HCT116 (cell line): Measurements from ENCODE around the gene NT5DC3. TPM values are rescaled to one million over a fixed set of nuclear protein-coding genes. Genes with fewer than 3 reads are reported as not detected.

Experiments
- ATAC-seq: fragments of 200-7000 bp; cut with Tn5 transposase; 2 replicates; pipeline ENCODE4 v1.9.1; 2020; ENCODE audit warnings: mild to moderate bottlenecking, moderate library complexity
- BruUV-seq: library from RNA; stranded (reverse); fragments of 400-500 nt; replicated peaks from 2 replicates; lab custom pipeline; 2021; lab: Mats Ljungman, UMichigan
- CTCF ChIA-PET: fragments of 300-600 bp; sonication (Branson Sonifier 250); formaldehyde crosslinking; loops from one replicate; lab custom pipeline; 2021; ENCODE audit warnings: antibody characterized with exemption; lab: Charles Lee
- POLR2A ChIA-PET: fragments of 300-600, 350-600 bp; sonication (Branson Sonifier 250); formaldehyde crosslinking; loops from one replicate; lab custom pipeline; 2021; ENCODE audit warnings: antibody characterized with exemption; lab: Charles Lee
- RAD21 ChIA-PET, 2 experiments: fragments of 300-600 bp; sonication (Branson Sonifier 250); formaldehyde crosslinking; loops; one replicate each; lab custom pipeline; 2023; ENCODE audit warnings: low total read pairs in 2 of 2; ENCODE audit not compliant: uncharacterized antibody in 2 of 2, unreplicated experiment in 2 of 2, low non-redundant PET in 1 of 2; lab: Charles Lee
- DNase-seq: peaks from one replicate; pipeline ENCODE4 v3.0.0-alpha.2; 2010; ENCODE audit warnings: low read depth, low spot score
- H2AFZ ChIP-seq: fragments of 200-600 bp; shearing (Covaris generic), sonication (generic); 2 replicates; pipeline ENCODE4 v1.6.1; 2017; ENCODE audit warnings: low read depth, mixed run types, mixed read lengths, antibody characterized with exemption, low read length; ENCODE audit not compliant: poor library complexity, severe bottlenecking
- H3K27ac ChIP-seq: 2 replicates; pipeline ENCODE4 v1.5.1; 2012; ENCODE audit warnings: low read depth, low read length
- H3K27me3 ChIP-seq: fragments of 200-600 bp; sonication (generic); 2 replicates; pipeline ENCODE4 v1.6.1; 2016; ENCODE audit warnings: mixed run types, low read length, mixed read lengths; ENCODE audit not compliant: insufficient read depth
- H3K36me3 ChIP-seq, 2 experiments: fragments of 200-500 bp in 1 of 2; fragments of 200-600 bp in 1 of 2; sonication (Bioruptor generic) in 1 of 2; sonication (generic) in 1 of 2; 2 replicates each; pipeline versions ENCODE4 v1.5.1 to v1.6.1; 2014 to 2016; ENCODE audit warnings: low read length in 2 of 2, inconsistent platforms in 1 of 2, mixed read lengths in 1 of 2, mixed run types in 1 of 2; ENCODE audit not compliant: insufficient read depth in 2 of 2, control insufficient read depth in 1 of 2
- H3K4me1 ChIP-seq, 2 experiments: fragments of 200-600 bp in 1 of 2; sonication (generic) in 1 of 2; 2 replicates each; pipeline versions ENCODE4 v1.5.1 to v1.6.1; 2012 to 2017; ENCODE audit warnings: low read length in 2 of 2, inconsistent platforms in 1 of 2, mild to moderate bottlenecking in 1 of 2, mixed read lengths in 1 of 2, mixed run types in 1 of 2, moderate library complexity in 1 of 2; ENCODE audit not compliant: insufficient read depth in 2 of 2, control insufficient read depth in 1 of 2
- H3K4me2 ChIP-seq: fragments of 200-600 bp; sonication (generic); 2 replicates; pipeline ENCODE4 v1.6.1; 2017; ENCODE audit warnings: mixed run types, low read length, mixed read lengths
- H3K4me3 ChIP-seq, 2 experiments: fragments of 200-600 bp in 1 of 2; sonication (generic) in 1 of 2; replicated peaks in 1 of 2; 2 replicates each; pipeline ENCODE4 v1.5.1; 2011 to 2016; ENCODE audit warnings: low read length in 2 of 2, control low read depth in 1 of 2, low read depth in 1 of 2, mild to moderate bottlenecking in 1 of 2, mixed read lengths in 1 of 2, mixed run types in 1 of 2
- H3K79me2 ChIP-seq: fragments of 200-600 bp; sonication (generic); 2 replicates; pipeline ENCODE4 v1.6.1; 2017; ENCODE audit warnings: mild to moderate bottlenecking, mixed run types, low read length, moderate library complexity, mixed read lengths; ENCODE audit not compliant: insufficient read depth
- H3K9ac ChIP-seq: fragments of 200-600 bp; sonication (generic); 2 replicates; pipeline ENCODE4 v1.6.1; 2016; ENCODE audit warnings: low read length, mixed read lengths
- H3K9me2 ChIP-seq: fragments of 200-600 bp; sonication (generic), shearing (Covaris generic); 2 replicates; pipeline ENCODE4 v1.6.1; 2017; ENCODE audit warnings: mixed run types, mild to moderate bottlenecking, moderate library complexity; ENCODE audit not compliant: insufficient read depth
- H3K9me3 ChIP-seq, 2 experiments: fragments of 200-500 bp in 1 of 2; fragments of 200-600 bp in 1 of 2; sonication (Bioruptor generic) in 1 of 2; sonication (generic) in 1 of 2; 2 replicates each; pipeline ENCODE4 v1.6.1; 2014 to 2017; ENCODE audit warnings: low read length in 2 of 2, mixed read lengths in 2 of 2, inconsistent platforms in 1 of 2, low read depth in 1 of 2, mild to moderate bottlenecking in 1 of 2, mixed run types in 1 of 2, moderate library complexity in 1 of 2; ENCODE audit not compliant: control insufficient read depth in 1 of 2, insufficient read depth in 1 of 2
- H4K20me1 ChIP-seq: fragments of 200-600 bp; sonication (generic), shearing (Covaris generic); 2 replicates; pipeline ENCODE4 v1.6.1; 2017; ENCODE audit warnings: mixed run types, mild to moderate bottlenecking, moderate library complexity; ENCODE audit not compliant: insufficient read depth
- CBX3 ChIP-seq: IDR thresholded peaks from 2 replicates; pipeline ENCODE4 v1.6.1; 2012; ENCODE audit warnings: low read depth
- EGR1 ChIP-seq: IDR thresholded peaks from 2 replicates; pipeline ENCODE4 v1.6.1; 2012; ENCODE audit warnings: low read depth
- ELF1 ChIP-seq: IDR thresholded peaks from 2 replicates; pipeline ENCODE4 v1.6.1; 2012; ENCODE audit warnings: low read depth, borderline replicate concordance
- EZH2 ChIP-seq: fragments of 200-600 bp; sonication (generic); IDR thresholded peaks from 2 replicates; pipeline ENCODE4 v1.6.1; 2017; ENCODE audit warnings: antibody characterized with exemption, mixed run types
- EZH2phosphoT487 ChIP-seq: fragments of 200-600 bp; IDR thresholded peaks from 2 replicates; pipeline ENCODE4 v1.6.1; 2018; ENCODE audit warnings: antibody characterized with exemption, borderline replicate concordance
- FOSL1 ChIP-seq: IDR thresholded peaks from 2 replicates; pipeline ENCODE4 v1.6.1; 2012; ENCODE audit warnings: low read depth
- JUND ChIP-seq: IDR thresholded peaks from 2 replicates; pipeline ENCODE4 v1.6.1; 2012
- POLR2AphosphoS5 ChIP-seq: IDR thresholded peaks from 2 replicates; pipeline ENCODE4 v1.6.1; 2011; ENCODE audit warnings: mild to moderate bottlenecking, low read depth, low read length, moderate library complexity
- SIN3A ChIP-seq: IDR thresholded peaks from 2 replicates; pipeline ENCODE4 v1.6.1; 2012; ENCODE audit warnings: low read depth
- SRF ChIP-seq: IDR thresholded peaks from 2 replicates; pipeline ENCODE4 v1.6.1; 2012; ENCODE audit warnings: low read depth
- TCF7L2 ChIP-seq: IDR thresholded peaks from 2 replicates; pipeline ENCODE4 v1.7.0; 2011; ENCODE audit warnings: borderline replicate concordance, inconsistent platforms; ENCODE audit not compliant: insufficient read depth, insufficient read length; ENCODE audit errors: extremely low read depth
- ZBTB33 ChIP-seq: IDR thresholded peaks from 2 replicates; pipeline ENCODE4 v1.6.1; 2011; ENCODE audit warnings: mild to moderate bottlenecking, low read length, moderate library complexity; ENCODE audit not compliant: insufficient replicate concordance; ENCODE audit errors: extremely low read depth
- ZFX ChIP-seq: fragments of 450-650 bp; IDR thresholded peaks from 2 replicates; pipeline ENCODE4 v1.6.1; 2017
- ZNF274 ChIP-seq: fragments of 200-500 bp; sonication (Bioruptor generic); IDR thresholded peaks from 2 replicates; pipeline ENCODE4 v1.6.1; 2014; ENCODE audit warnings: mild to moderate bottlenecking, low read depth, low read length, inconsistent platforms
- intact Hi-C: fragments of 100-400 bp; cut with micrococcal nuclease; formaldehyde crosslinking; loops from 2 replicates; pipeline ENCODE4 v1.10.0; 2022
- total RNA-seq: library from RNA; stranded (reverse); gene quantifications from one replicate; pipeline ENCODE4 v1.2.1, GENCODE V29; 2021; ENCODE audit not compliant: unreplicated experiment
- TF ChIP-seq, protein P1 (sequence below), 3 experiments: fragments of 200-600 bp in 1 of 3; sonication (generic) in 1 of 3; IDR thresholded peaks in 2 of 3; conservative IDR thresholded peaks in 1 of 3; 2 replicates each; pipeline ENCODE4 v1.5.1; 2012 to 2017; ENCODE audit warnings: low read depth in 2 of 3, low read length in 2 of 3, antibody characterized with exemption in 1 of 3, borderline replicate concordance in 1 of 3, control low read depth in 1 of 3, mild to moderate bottlenecking in 1 of 3, mixed read lengths in 1 of 3, mixed run types in 1 of 3, moderate library complexity in 1 of 3; ENCODE audit not compliant: insufficient read depth in 1 of 3
- TF ChIP-seq, protein P2 (sequence below): IDR thresholded peaks from 2 replicates; pipeline ENCODE4 v1.6.1; 2012
- TF ChIP-seq, protein P3 (sequence below): IDR thresholded peaks from 2 replicates; pipeline ENCODE4 v1.6.1; 2012
- TF ChIP-seq, protein P4 (sequence below): IDR thresholded peaks from 2 replicates; pipeline ENCODE4 v1.6.1; 2012; ENCODE audit warnings: low read depth

The NT5DC3 gene
- total RNA-seq, 1 experiment from 2014 or later = 18.7 TPM

DNA sequence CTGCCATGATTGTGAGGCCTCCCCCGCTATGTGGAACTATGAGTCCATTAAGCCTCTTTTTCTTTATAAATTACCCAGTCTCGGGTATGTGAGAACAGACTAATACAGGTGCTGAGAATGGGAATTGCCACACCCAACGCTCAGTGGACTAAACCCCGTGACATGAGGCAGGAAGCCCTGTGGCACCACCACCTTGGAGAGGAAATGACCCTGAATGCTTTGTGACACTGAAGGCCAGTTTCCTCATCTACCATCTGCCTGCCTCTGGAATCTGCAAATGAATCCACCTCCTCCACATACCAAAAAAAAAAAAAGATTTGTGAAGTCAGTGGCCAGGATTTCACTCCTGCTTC is 41.6 kb downstream of the NT5DC3 start:
- Histone ChIP-seq H3K9me3 (no peaks in the 10 kb centered on the region), H2AFZ (no peak overlapping the region), H3K4me1 (peaks cover 37 to 47% of the 10 kb centered on the region in 2 experiments), H3K79me2 (no peaks in the 10 kb centered on the region; the same call in 1 of the 2 replicates), H3K4me3 (no peak overlapping the region), H3K36me3 (peaks cover 3% of the 10 kb centered on the region in 2 experiments; a peak in 3 of 4 replicates), H3K27me3 (no peaks in the 10 kb centered on the region), H4K20me1 (no peaks in the 10 kb centered on the region), H3K27ac (no peak overlapping the region), H3K9ac (no peak overlapping the region), H3K9me2 (no peaks in the 10 kb centered on the region), H3K4me2 (no peak overlapping the region)
- POLR2A ChIA-PET = no interaction called here
- BruUV-seq = no TSS peak
- CTCF ChIA-PET = no interaction called here
- intact Hi-C loops = no loop called here
- TF ChIP-seq, protein P1, sequence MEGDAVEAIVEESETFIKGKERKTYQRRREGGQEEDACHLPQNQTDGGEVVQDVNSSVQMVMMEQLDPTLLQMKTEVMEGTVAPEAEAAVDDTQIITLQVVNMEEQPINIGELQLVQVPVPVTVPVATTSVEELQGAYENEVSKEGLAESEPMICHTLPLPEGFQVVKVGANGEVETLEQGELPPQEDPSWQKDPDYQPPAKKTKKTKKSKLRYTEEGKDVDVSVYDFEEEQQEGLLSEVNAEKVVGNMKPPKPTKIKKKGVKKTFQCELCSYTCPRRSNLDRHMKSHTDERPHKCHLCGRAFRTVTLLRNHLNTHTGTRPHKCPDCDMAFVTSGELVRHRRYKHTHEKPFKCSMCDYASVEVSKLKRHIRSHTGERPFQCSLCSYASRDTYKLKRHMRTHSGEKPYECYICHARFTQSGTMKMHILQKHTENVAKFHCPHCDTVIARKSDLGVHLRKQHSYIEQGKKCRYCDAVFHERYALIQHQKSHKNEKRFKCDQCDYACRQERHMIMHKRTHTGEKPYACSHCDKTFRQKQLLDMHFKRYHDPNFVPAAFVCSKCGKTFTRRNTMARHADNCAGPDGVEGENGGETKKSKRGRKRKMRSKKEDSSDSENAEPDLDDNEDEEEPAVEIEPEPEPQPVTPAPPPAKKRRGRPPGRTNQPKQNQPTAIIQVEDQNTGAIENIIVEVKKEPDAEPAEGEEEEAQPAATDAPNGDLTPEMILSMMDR (IDR thresholded peaks at IDR 0.05 in 2 of 3, conservative IDR thresholded peaks at IDR 0.05 in 1 of 3; ENCODE audit: borderline replicate concordance in 1 of 3, insufficient read depth in 1 of 3, low read depth in 2 of 3, low read length in 2 of 3) = no peak
- TF ChIP-seq FOSL1 (no peak), POLR2AphosphoS5 (no peak), ZFX (no peak), ZBTB33 (no peak), ZNF274 (no peak), CBX3 (no peak), SRF (no peak), SIN3A (no peak), JUND (no peak), ELF1 (no peak), EGR1 (no peak), TCF7L2 (no peak), EZH2 (no peak), EZH2phosphoT487 (no peak)
- TF ChIP-seq, protein P2, sequence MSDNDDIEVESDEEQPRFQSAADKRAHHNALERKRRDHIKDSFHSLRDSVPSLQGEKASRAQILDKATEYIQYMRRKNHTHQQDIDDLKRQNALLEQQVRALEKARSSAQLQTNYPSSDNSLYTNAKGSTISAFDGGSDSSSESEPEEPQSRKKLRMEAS = no peak
- TF ChIP-seq, protein P3, sequence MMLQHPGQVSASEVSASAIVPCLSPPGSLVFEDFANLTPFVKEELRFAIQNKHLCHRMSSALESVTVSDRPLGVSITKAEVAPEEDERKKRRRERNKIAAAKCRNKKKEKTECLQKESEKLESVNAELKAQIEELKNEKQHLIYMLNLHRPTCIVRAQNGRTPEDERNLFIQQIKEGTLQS = no peak
- TF ChIP-seq, protein P4, sequence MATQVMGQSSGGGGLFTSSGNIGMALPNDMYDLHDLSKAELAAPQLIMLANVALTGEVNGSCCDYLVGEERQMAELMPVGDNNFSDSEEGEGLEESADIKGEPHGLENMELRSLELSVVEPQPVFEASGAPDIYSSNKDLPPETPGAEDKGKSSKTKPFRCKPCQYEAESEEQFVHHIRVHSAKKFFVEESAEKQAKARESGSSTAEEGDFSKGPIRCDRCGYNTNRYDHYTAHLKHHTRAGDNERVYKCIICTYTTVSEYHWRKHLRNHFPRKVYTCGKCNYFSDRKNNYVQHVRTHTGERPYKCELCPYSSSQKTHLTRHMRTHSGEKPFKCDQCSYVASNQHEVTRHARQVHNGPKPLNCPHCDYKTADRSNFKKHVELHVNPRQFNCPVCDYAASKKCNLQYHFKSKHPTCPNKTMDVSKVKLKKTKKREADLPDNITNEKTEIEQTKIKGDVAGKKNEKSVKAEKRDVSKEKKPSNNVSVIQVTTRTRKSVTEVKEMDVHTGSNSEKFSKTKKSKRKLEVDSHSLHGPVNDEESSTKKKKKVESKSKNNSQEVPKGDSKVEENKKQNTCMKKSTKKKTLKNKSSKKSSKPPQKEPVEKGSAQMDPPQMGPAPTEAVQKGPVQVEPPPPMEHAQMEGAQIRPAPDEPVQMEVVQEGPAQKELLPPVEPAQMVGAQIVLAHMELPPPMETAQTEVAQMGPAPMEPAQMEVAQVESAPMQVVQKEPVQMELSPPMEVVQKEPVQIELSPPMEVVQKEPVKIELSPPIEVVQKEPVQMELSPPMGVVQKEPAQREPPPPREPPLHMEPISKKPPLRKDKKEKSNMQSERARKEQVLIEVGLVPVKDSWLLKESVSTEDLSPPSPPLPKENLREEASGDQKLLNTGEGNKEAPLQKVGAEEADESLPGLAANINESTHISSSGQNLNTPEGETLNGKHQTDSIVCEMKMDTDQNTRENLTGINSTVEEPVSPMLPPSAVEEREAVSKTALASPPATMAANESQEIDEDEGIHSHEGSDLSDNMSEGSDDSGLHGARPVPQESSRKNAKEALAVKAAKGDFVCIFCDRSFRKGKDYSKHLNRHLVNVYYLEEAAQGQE = no peak
- no peak for DNase-seq
- ATAC-seq = no peak
- RAD21 ChIA-PET = no interaction called here
